Tibial nerve (tissue), 4 donors: ENCODE results near the gene EXOC3. TPM values are rescaled to one million over a fixed set of nuclear protein-coding genes. Genes with fewer than 3 reads are reported as not detected.

Experiments used
- DNase-seq, 2 donors: peaks; one replicate each; pipeline ENCODE4 v3.0.0-alpha.2; 2019; ENCODE audit warnings: low spot score in 2 of 2
- H3K27ac ChIP-seq, 4 donors: fragments of 200-600 bp; sonication (generic) in 3 of 4; one replicate each; pipeline ENCODE4 v1.5.1; 2017 to 2019; ENCODE audit warnings: mild to moderate bottlenecking in 1 of 4
- H3K27me3 ChIP-seq, 2 donors: fragments of 200-600 bp; sonication (generic) in 1 of 2; one replicate each; pipeline versions ENCODE4 v1.5.1 to v1.6.0; 2017 to 2019
- H3K36me3 ChIP-seq, 3 donors: fragments of 200-600 bp; sonication (generic); one replicate each; pipeline ENCODE4 v1.5.1; 2018 to 2019
- H3K4me1 ChIP-seq, 4 donors: fragments of 200-600 bp; sonication (generic) in 3 of 4; one replicate each; pipeline ENCODE4 v1.5.1; 2017 to 2019
- H3K4me3 ChIP-seq, 4 donors: fragments of 200-600 bp; sonication (generic) in 3 of 4; one replicate each; pipeline ENCODE4 v1.5.1; 2017 to 2019; ENCODE audit warnings: mild to moderate bottlenecking in 1 of 4, moderate library complexity in 1 of 4
- H3K9me3 ChIP-seq, 4 donors: fragments of 200-600 bp; sonication (generic) in 3 of 4; one replicate each; pipeline ENCODE4 v1.5.1; 2017 to 2019
- CTCF ChIP-seq, 5 experiments: fragments of 200-600 bp in 3 of 5; fragments of 450-650 bp in 2 of 5; sonication (generic) in 3 of 5; IDR thresholded peaks; one replicate each; pipeline ENCODE4 v1.5.1; 2016 to 2019; ENCODE audit warnings: antibody characterized with exemption in 5 of 5, mild to moderate bottlenecking in 3 of 5, moderate library complexity in 2 of 5
- EP300 ChIP-seq, 2 donors: sonication (generic); formaldehyde crosslinking; IDR thresholded peaks; one replicate each; pipeline ENCODE4 v1.6.1; 2017; ENCODE audit warnings: antibody characterized with exemption in 2 of 2, mild to moderate bottlenecking in 1 of 2
- POLR2A ChIP-seq, 2 donors: fragments of 450-650 bp; IDR thresholded peaks; one replicate each; pipeline ENCODE4 v1.6.1; 2017; ENCODE audit warnings: antibody characterized with exemption in 2 of 2, mild to moderate bottlenecking in 2 of 2, moderate library complexity in 2 of 2
- WGBS, 2 donors: methylation state at CpG; one replicate each; pipeline ENCODE4 v1.1.5; 2018; 5-methylcytosine and 5-hydroxymethylcytosine counted together
- total RNA-seq, 4 donors: library from RNA; depleted of rRNA; stranded (reverse); fragments of >200 nt; gene quantifications; one replicate each; pipeline ENCODE4 v1.1.0, GENCODE V29; 2016

EXOC3 gene
- total RNA-seq, 4 donors from 2014 or later: 53.5 to 98.4 (median 58.8) TPM

DNA sequence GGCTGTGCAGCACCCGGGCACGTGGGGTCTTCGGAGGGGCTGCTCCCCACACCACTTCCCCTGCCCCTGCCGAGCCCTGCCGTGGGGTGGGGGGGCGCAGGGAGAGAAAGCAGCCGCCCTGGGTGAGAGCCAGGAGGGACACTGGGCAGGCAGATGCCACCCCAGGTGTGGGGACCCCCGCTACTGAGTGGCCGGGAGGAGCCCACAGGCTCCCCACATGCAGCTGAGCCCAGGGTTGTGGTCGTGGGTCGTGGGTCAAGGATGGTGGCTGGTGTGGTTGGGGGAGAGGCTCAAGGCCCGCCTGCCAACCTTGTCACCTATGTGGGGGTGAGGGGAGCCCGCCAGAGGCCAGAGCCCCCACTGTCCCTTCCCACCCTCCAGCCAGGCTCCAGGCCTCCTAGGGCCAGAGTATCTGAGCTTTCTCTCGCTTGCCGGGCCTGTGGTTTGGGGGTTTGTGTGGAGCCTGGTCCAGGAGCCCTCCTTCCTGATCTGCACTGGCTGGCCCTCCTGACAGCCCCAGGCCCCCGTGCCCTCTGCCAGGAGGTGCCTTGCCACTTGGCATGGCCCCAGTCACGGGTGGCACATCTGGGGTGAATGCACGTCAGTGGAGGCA is 35.5 kb downstream of the EXOC3 start:
- TF ChIP-seq CTCF (IDR thresholded peaks at IDR 0.05) (no peak), EP300 (IDR thresholded peaks at IDR 0.05) (no peak), POLR2A (IDR thresholded peaks at IDR 0.05) (no peak)
- no peak overlapping the region for H3K27ac ChIP-seq
- no peak for DNase-seq
- no peak overlapping the region for H3K4me3 ChIP-seq
- H3K27me3 ChIP-seq: peaks cover 0 to 84% of the 10 kb centered on the region in 2 donors
- peaks cover 0 to 22% (median 8%) of the 10 kb centered on the region in 4 donors for H3K4me1 ChIP-seq
- H3K36me3 ChIP-seq: peaks cover 0 to 48% (median 0%) of the 10 kb centered on the region in 3 donors
- H3K9me3 ChIP-seq: no peaks in the 10 kb centered on the region
- 66 to 70% methylated on average over 14 to 17 of the region's 18 CpGs for WGBS, 2 donors

GRCh38 chr5:478982-479535 is 36.1 kb downstream of the EXOC3 start:
- no peak for TF ChIP-seq POLR2A (IDR thresholded peaks at IDR 0.05)
- TF ChIP-seq EP300 (IDR thresholded peaks at IDR 0.05): no peak
- no peak for TF ChIP-seq CTCF (IDR thresholded peaks at IDR 0.05)
- peaks cover 0 to 88% of the 10 kb centered on the region in 2 donors for H3K27me3 ChIP-seq
- 79 to 80% methylated on average over 10 to 16 of the region's 18 CpGs for WGBS, 2 donors
- H3K4me1 ChIP-seq: peaks cover 0 to 17% (median 8%) of the 10 kb centered on the region in 4 donors
- no peaks in the 10 kb centered on the region for H3K9me3 ChIP-seq
- H3K27ac ChIP-seq: no peak overlapping the region
- no peak overlapping the region for H3K4me3 ChIP-seq
- DNase-seq: no peak
- peaks cover 0 to 48% (median 0%) of the 10 kb centered on the region in 3 donors for H3K36me3 ChIP-seq

- no peak for TF ChIP-seq POLR2A (IDR thresholded peaks at IDR 0.05)
- no peak for TF ChIP-seq EP300 (IDR thresholded peaks at IDR 0.05)
- no peak for TF ChIP-seq CTCF (IDR thresholded peaks at IDR 0.05)
- Histone ChIP-seq H3K9me3 (no peaks in the 10 kb centered on the region), H3K36me3 (peaks cover 0 to 48% (median 0%) of the 10 kb centered on the region in 3 donors), H3K4me1 (peaks cover 0 to 12% (median 7%) of the 10 kb centered on the region in 4 donors), H3K4me3 (no peak overlapping the region), H3K27ac (no peak overlapping the region), H3K27me3 (peaks cover 0 to 92% of the 10 kb centered on the region in 2 donors)
- DNase-seq: no peak
- 77 to 80% methylated on average over 22 to 30 of the region's 34 CpGs for WGBS, 2 donors
These were observed 36.8 kb downstream of the EXOC3 start for GRCh38 chr5:479566-480319.

- 85 to 91% methylated on average over 17 to 23 of the region's 23 CpGs for WGBS, 2 donors
These were observed 38.4 kb downstream of the EXOC3 start for GRCh38 chr5:481347-481746.

More at GRCh38 chr5:481347-481746, 38.4 kb downstream of the EXOC3 start:
- no peak for TF ChIP-seq CTCF (IDR thresholded peaks at IDR 0.05)
- TF ChIP-seq EP300 (IDR thresholded peaks at IDR 0.05): no peak
- no peak for TF ChIP-seq POLR2A (IDR thresholded peaks at IDR 0.05)
- Histone ChIP-seq H3K4me3 (no peak overlapping the region), H3K36me3 (peaks cover 0 to 46% (median 0%) of the 10 kb centered on the region in 3 donors), H3K27ac (no peak overlapping the region), H3K27me3 (peaks cover 0 to 92% of the 10 kb centered on the region in 2 donors), H3K9me3 (no peaks in the 10 kb centered on the region), H3K4me1 (peaks cover 0 to 5% (median 0%) of the 10 kb centered on the region in 4 donors)
- DNase-seq: no peak
